Forelimb muscle (tissue), 1 donor: ENCODE measurements around the gene TEKT3. TPM values are rescaled to one million over a fixed set of nuclear protein-coding genes. Genes with fewer than 3 reads are reported as not detected.

ENCODE experiments used
- DNase-seq: peaks from one replicate; pipeline ENCODE4 v3.0.0-alpha.2; 2013; ENCODE audit warnings: low read depth
- polyA plus RNA-seq: library from polyadenylated mRNA; unstranded; fragments of 120-200 nt; gene quantifications from one replicate; pipeline ENCODE4 v1.2.1, GENCODE V29; 2013; ENCODE audit not compliant: insufficient read length

Gene TEKT3
- 1.2 TPM for polyA plus RNA-seq

GRCh38 chr17:15341385-15341849 lies at the start of gene TEKT3:
TSS of gene TEKT3 (minus strand) at chr17:15341597. CDS start at chr17:15331585, 10,012 bp downstream.
- DNase-seq: peak; percentile 32

- no peak for DNase-seq
Observed at GRCh38 chr17:15388356-15389041, 47.1 kb upstream of the TEKT3 start.

DNA sequence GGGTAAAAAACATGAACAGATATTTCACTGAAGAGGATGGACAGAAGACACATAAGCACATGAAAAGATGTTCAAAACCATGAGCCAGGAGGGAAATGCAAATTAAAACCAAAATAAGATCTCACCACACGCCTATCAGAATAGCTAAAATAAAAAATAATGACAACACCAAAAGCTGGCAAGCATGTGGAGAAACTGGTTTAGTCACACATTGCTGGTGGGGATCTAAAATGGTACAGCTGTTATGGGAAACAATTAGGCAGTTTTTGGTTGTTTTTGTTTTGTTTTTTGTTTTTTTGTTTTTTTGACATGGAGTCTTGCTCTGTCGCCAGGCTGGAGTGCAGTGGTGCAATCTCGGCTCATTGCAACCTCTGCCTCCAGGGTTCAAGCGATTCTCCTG lies 44.7 kb upstream of the TEKT3 start:
- no peak for DNase-seq

DNA sequence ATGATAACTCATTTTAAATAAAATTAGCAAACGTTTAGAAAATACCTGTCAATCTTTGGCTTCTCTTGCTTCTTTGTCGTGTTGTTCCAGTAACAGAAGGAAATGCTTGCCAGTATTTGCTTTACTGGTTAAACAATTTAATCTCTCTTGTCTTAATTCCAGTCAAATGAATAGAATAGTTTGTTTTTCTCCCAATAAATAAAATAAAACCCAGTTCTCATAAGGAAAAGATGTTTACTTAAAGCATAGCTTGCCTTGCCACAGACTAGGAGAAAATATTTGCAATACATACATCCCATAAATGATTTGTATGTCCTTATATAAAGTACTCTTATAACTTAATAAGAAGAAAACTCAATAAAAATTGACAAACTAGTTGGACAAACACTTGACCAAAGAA lies 43.9 kb upstream of the TEKT3 start:
- DNase-seq: no peak

DNA sequence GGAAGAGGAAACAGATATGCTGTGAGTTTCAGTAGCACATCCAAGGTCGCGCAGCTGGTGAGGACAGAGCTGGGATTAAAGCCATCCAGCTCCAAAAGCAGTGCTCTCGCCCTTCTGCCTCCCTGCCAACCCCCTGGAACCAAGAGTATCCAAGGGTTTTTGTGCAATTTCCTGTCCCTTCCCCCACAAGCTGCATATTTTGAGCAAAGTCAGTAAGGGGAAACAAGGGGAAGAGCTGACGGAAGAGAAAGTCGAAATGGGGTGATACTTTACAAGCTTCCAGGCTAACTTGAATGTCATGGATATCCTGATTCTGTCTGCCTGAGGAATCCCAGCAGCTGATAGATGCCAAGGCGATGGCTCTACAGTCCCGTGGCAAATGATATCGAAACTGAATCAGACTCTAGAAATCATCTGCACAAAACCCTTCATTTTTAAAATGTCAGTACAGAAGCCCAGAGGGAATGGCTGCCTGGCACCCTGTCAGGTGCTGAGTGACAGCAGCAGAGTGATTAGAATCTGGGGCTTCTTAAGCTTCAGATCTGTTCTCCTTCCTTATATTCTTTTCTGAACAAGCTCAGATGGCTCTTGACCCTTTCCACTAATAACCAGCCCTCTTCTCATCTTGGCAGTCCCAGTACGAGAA lies 42.9 kb upstream of the TEKT3 start:
- DNase-seq: no peak

GRCh38 chr17:15382914-15383313 lies 41.5 kb upstream of the TEKT3 start:
- DNase-seq: no peak

DNA sequence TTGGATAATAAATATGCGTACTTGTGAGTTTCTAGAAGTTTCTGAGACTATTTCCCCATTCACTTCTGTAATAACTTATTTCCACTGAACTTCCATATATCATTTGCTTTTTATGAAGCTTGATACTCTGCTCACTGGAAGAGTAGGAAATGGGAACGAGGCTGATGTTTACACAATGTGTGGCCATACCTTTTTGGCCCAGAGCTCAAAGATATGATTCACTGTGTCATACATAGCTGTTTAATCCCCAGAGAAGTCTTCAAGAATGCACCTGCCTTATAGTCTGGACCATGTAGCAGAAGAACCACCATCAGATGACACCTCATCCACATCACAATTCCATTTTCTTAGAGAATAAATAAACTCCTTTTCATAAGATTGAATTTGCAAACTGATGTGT lies 40.3 kb upstream of the TEKT3 start:
- DNase-seq: no peak

- no peak for DNase-seq
Observed at GRCh38 chr17:15380446-15380845, 39.0 kb upstream of the TEKT3 start.

DNA sequence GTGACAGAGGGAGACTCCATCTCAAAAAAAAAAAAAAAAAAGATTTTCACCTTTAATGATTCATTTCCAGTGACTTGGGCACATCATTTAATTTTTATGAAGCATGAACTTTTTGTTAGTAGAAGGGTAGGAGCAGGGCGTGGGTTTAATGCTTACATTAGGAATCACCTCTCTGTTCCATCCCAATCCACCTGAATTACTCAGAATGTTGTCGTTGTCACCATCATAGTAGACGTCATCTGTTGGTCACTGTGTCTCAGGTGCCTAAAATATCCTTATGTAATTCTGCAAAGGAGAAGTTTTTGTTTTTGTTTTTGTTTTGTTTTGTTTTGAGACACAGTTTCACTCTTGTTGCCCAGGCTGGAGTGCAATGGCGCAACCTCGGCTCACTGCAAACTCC lies 38.3 kb upstream of the TEKT3 start:
- no peak for DNase-seq

DNA sequence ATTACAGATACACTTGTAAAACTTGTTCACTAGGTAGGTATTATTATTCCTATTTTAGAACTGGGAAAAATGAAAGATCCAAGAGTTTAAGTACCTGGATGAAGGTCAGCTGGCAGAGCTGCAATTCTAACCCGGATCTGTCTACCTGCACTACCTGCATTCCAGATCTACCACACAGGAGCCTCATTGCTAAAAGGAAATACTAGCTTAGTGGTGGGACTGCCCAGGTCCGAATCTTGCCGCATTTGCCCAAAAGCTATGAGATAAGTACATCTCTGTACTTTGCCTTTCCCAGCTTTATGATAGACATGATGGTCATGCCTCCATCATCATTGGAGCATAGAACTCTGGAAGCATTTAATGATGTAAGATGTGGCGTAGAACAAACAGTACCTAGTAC lies 36.8 kb upstream of the TEKT3 start:
- no peak for DNase-seq

DNA sequence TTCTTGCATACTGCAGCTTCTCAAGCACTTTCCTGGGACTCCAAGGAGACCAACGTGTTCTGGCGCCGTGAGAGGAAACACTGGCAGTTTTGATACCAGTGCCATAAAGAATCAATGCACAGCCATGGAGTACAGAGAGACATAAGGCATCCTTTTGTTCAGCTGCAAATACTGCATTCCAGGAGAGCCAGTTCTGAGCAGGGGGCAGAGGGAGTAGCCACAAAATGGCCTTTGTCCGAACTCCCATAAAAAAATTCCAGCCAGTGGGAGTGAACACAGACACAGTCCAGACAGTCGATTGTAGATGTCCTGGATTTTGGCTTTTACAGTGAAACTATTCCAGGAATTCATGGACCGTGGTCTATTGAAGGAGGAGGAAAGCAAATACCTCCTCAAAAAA lies 36.2 kb upstream of the TEKT3 start:
- no peak for DNase-seq

- DNase-seq: no peak
Observed at GRCh38 chr17:15377200-15377599, 35.8 kb upstream of the TEKT3 start.

- no peak for DNase-seq
Observed at GRCh38 chr17:15371376-15372130, 30.2 kb upstream of the TEKT3 start.

- no peak for DNase-seq
Observed at GRCh38 chr17:15368600-15368999, 27.2 kb upstream of the TEKT3 start.

GRCh38 chr17:15366026-15366425 lies 24.6 kb upstream of the TEKT3 start:
- DNase-seq: no peak

DNA sequence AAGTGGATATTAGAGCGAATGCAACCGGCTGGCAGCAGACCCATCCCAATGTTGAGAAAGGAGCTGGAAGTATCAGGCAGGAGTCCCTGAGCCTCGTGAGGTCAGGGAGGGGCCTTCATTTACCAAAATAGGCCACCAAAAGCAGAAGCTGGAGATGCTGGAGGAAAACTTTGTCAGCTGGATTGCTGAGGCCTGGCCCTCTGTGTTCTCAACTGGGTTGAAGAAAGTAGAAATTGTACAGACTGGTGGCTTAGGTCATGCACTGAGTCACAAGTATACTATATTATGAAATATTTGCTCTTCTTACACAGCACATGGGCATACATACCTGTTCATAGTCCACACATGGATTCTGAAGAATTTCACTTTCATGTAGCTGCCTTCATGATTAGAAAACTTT lies 23.2 kb upstream of the TEKT3 start:
- DNase-seq: no peak

DNA sequence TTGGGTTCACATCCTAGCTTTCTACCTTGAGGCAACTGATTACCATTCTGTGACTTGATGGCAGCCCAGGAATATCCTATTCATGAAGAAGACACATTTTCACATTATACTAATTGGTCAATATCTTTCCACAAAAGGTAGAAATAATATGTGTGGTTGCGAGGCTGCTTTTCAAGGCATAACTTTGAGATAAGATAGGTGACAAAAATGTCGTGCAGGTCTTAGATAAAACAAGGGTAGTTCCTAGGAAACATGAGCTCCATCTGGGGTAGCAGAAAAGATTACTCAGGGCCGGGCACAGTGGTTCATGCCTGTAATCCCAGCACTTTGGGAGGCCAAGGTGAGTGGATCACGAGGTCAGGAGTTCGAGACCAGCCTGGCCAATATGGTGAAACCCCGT lies 22.3 kb upstream of the TEKT3 start:
- no peak for DNase-seq

GRCh38 chr17:15361592-15361991 lies 20.2 kb upstream of the TEKT3 start:
- DNase-seq: no peak

DNA sequence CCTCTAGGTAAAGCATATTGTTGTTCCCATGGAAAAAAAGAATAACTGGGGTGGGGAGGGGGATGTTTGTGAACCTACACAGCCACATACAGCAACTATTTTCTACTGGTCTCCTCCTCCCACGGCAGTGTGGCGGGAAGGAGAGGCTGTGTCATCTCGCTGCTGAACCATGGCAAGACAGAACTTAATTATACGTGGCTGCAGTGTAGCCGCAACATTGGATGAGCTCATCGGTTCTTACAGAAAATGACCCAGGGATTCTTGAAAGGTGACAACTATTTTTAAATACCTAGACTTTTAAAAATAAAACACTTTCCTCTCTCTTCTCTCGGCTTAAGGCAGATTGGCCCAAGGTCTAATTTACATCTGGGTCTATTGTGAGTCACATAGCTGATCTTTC lies 19.8 kb upstream of the TEKT3 start:
- no peak for DNase-seq

DNA sequence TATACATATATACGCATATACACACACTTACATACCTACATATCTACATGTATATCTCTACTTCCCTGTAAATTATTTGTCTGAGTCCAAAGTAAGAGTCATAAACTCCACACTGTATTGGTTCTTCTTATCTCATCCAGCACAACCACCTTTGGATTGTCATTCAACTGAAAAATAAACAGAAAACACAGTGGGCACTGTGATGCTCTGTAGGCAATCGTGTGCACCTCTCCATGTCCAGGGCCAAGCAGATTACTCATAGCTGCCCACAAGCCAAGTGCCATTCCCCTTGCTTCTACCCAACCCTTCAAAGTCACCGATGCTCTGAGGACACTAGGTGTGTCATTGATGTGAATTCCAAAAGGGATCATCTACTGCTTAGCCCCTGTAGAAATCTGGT lies 12.9 kb upstream of the TEKT3 start:
- DNase-seq: no peak

GRCh38 chr17:15351925-15352324 lies 10.5 kb upstream of the TEKT3 start:
- DNase-seq: peak; percentile 22

DNA sequence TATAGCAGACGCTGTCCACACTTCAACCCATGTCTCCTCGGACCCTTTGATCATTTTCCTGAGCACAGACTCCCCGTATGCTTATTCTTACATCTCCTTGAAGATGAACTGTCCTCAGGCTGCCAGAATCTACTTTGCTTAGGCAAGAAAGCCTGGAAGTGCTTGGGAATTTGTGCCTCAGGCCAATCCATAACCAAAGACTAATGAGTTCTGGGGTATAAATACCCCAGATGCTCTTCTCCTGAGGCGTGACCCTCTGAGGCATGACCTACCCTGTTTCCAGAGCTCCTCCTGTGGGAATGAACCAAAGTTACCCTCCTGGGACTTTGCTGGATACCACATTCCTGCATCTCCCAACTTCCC lies 10.1 kb upstream of the TEKT3 start:
- DNase-seq: no peak
